Caco-2 (cell line): ENCODE data around the gene NT5M. TPM values are rescaled to one million over a fixed set of nuclear protein-coding genes. Genes with fewer than 3 reads are reported as not detected.

Source experiments
- BruUV-seq: library from RNA; stranded (reverse); fragments of 400-500 nt; replicated peaks from 2 replicates; lab custom pipeline; 2021; lab: Mats Ljungman, UMichigan
- CTCF ChIA-PET: fragments of 300-600 bp; sonication (Branson Sonifier 250); formaldehyde crosslinking; loops from one replicate; lab custom pipeline; 2022; ENCODE audit warnings: antibody characterized with exemption; lab: Charles Lee
- POLR2A ChIA-PET: fragments of 300-600 bp; sonication (Branson Sonifier 250); formaldehyde crosslinking; loops from one replicate; lab custom pipeline; 2022; ENCODE audit warnings: antibody characterized with exemption; lab: Charles Lee
- DNase-seq, 2 experiments: peaks; one replicate each; pipeline versions ENCODE4 v3.0.0 to v3.0.0-alpha.2; 2020 to 2022
- H3K27me3 ChIP-seq: replicated peaks from 2 replicates; pipeline ENCODE4 v1.6.0; 2011; ENCODE audit warnings: low read length; ENCODE audit not compliant: control insufficient read depth, insufficient read depth
- H3K36me3 ChIP-seq: 2 replicates; pipeline ENCODE4 v1.5.1; 2011; ENCODE audit warnings: low read length; ENCODE audit not compliant: control insufficient read depth, insufficient read depth
- H3K4me1 ChIP-seq: fragments of 250-450 bp; sonication (Bioruptor Pico); 2 replicates; pipeline ENCODE4 v1.5.1; 2020; ENCODE audit warnings: mild to moderate bottlenecking
- H3K4me3 ChIP-seq: 2 replicates; pipeline ENCODE4 v1.5.1; 2011; ENCODE audit warnings: low read depth, mild to moderate bottlenecking, control low read depth, low read length
- H3K9me3 ChIP-seq: fragments of 250-450 bp; sonication (Bioruptor Pico); 2 replicates; pipeline ENCODE4 v1.5.1; 2020; ENCODE audit warnings: mild to moderate bottlenecking, moderate library complexity
- H3K27ac Mint-ChIP-seq: one replicate; pipeline ENCODE4 v1.8.0; 2022; ENCODE audit warnings: mixed read lengths; ENCODE audit not compliant: unreplicated experiment
- H3K27me3 Mint-ChIP-seq: one replicate; pipeline ENCODE4 v1.8.0; 2022; ENCODE audit warnings: mixed read lengths; ENCODE audit not compliant: insufficient read depth, unreplicated experiment
- H3K36me3 Mint-ChIP-seq: one replicate; pipeline ENCODE4 v1.8.0; 2022; ENCODE audit warnings: mild to moderate bottlenecking, mixed read lengths; ENCODE audit not compliant: insufficient read depth, unreplicated experiment
- H3K4me1 Mint-ChIP-seq: one replicate; pipeline ENCODE4 v1.8.0; 2022; ENCODE audit warnings: low read depth, mixed read lengths; ENCODE audit not compliant: unreplicated experiment
- H3K4me3 Mint-ChIP-seq: one replicate; pipeline ENCODE4 v1.8.0; 2022; ENCODE audit warnings: mild to moderate bottlenecking, moderate library complexity, mixed read lengths; ENCODE audit not compliant: unreplicated experiment
- H3K9me3 Mint-ChIP-seq: one replicate; pipeline ENCODE4 v1.8.0; 2022; ENCODE audit warnings: mixed read lengths; ENCODE audit not compliant: unreplicated experiment
- intact Hi-C: fragments of 100-400 bp; cut with micrococcal nuclease; formaldehyde crosslinking; loops from one replicate; pipeline ENCODE4 v1.10.0; 2022; ENCODE audit not compliant: unreplicated experiment
- total RNA-seq: library from RNA; stranded (reverse); gene quantifications from 2 replicates; pipeline ENCODE4 v1.2.3, GENCODE V29; 2022
- TF ChIP-seq, protein P1 (sequence below), 2 experiments: fragments of 200-600 bp in 1 of 2; IDR thresholded peaks; 1 replicate in 1 of 2; 2 replicates in 1 of 2; pipeline versions ENCODE4 v1.5.1 to v1.8.0; 2011 to 2022; ENCODE audit warnings: antibody characterized with exemption in 1 of 2, control low read depth in 1 of 2, inconsistent platforms in 1 of 2, low read depth in 1 of 2, low read length in 1 of 2, mild to moderate bottlenecking in 1 of 2, moderate library complexity in 1 of 2; ENCODE audit not compliant: insufficient read depth in 1 of 2, severe bottlenecking in 1 of 2, unreplicated experiment in 1 of 2

The NT5M gene
- total RNA-seq, 1 experiment from 2014 or later: 1.3 TPM

DNA sequence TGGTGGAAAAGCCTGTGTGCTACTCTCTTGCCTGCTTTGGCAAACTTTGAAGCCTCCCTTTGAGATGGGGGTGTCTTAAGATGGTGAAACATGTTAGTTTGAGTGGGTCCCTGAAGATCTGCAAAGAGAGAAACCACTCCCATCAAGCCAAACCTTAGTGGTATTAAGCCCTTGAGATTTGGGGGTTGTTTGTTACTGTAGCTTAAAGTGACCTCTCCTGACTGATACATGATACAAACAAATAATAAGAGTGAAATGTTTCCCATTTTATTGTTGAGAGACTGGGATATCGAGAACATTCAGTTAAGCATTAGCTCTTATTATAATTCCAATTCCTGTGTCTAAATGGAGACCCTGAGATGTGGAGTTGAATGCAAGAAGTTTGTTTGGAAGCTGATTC is 63.1 kb downstream of the NT5M start:
- Mint-ChIP-seq H3K9me3 (no peaks in the 10 kb centered on the region), H3K4me3 (no peak overlapping the region), H3K27me3 (no peaks in the 10 kb centered on the region), H3K4me1 (peaks cover 21% of the 10 kb centered on the region), H3K36me3 (peaks cover 9% of the 10 kb centered on the region), H3K27ac (no peak overlapping the region)
- intact Hi-C loops: no loop called here
- H3K9me3 ChIP-seq: no peaks in the 10 kb centered on the region
- H3K27me3 ChIP-seq: no peaks in the 10 kb centered on the region
- no peak for DNase-seq
- H3K36me3 ChIP-seq: no peaks in the 10 kb centered on the region
- no TSS peak for BruUV-seq
- POLR2A ChIA-PET: no interaction called here
- CTCF ChIA-PET: interaction anchor here (0.8 kb wide), 1 partner anchor 327 kb away, joined by 3 read pairs; no protein-coding TSS in a partner anchor
- peaks cover 23% of the 10 kb centered on the region for H3K4me1 ChIP-seq
- TF ChIP-seq, protein P1, sequence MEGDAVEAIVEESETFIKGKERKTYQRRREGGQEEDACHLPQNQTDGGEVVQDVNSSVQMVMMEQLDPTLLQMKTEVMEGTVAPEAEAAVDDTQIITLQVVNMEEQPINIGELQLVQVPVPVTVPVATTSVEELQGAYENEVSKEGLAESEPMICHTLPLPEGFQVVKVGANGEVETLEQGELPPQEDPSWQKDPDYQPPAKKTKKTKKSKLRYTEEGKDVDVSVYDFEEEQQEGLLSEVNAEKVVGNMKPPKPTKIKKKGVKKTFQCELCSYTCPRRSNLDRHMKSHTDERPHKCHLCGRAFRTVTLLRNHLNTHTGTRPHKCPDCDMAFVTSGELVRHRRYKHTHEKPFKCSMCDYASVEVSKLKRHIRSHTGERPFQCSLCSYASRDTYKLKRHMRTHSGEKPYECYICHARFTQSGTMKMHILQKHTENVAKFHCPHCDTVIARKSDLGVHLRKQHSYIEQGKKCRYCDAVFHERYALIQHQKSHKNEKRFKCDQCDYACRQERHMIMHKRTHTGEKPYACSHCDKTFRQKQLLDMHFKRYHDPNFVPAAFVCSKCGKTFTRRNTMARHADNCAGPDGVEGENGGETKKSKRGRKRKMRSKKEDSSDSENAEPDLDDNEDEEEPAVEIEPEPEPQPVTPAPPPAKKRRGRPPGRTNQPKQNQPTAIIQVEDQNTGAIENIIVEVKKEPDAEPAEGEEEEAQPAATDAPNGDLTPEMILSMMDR (IDR thresholded peaks at IDR 0.05; ENCODE audit: insufficient read depth in 1 of 2, low read depth in 1 of 2, low read length in 1 of 2, severe bottlenecking in 1 of 2, unreplicated experiment in 1 of 2): no peak
- H3K4me3 ChIP-seq: no peak overlapping the region

DNA sequence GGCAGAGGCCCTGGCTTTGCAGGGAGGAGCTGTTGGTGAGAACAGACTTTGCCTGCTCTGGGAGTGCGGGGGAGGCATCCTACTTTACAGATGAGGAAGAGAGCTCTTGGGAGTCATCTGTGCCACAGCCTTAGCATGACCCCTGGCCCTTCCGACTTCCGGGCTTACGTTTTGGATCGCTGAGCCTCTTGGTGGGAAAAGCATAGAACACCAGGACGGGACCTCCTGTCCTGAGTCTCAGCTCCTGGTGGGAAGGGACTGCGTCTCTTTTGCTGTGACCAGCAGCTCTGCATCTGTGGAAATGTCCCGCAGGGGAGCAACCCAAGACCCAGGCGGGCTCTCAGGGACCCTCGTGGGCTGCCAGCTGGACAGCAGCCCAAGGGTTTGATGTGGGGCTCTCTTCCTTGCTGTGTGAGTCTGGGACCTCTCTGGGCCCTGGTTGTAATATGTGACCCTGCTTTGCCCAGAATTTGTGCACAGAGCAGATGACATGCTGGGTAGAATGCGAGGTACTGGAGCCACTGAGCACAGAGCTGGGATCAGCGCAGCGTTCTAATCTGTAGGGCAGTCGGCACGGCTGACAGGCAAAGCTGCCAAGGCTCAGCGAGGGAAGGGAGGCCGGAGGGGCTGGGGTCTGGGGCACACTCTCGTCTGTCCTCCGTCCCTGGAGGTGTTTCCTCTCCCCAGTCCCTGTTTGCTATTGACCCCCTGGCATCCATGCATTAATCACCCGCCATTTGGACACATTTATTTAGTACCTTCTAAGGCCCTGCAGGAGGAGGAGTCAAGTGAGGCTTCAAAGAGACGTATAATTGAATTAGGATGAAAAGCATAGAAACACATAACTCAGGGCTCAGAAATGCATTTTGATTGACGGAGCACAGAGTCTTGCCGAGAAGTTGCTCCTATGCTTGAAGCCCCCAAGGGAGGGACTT is 64.0 kb downstream of the NT5M start:
- POLR2A ChIA-PET: no interaction called here
- TF ChIP-seq, protein P1 (IDR thresholded peaks at IDR 0.05; ENCODE audit: insufficient read depth in 1 of 2, low read depth in 1 of 2, low read length in 1 of 2, severe bottlenecking in 1 of 2, unreplicated experiment in 1 of 2): no peak
- peaks cover 28% of the 10 kb centered on the region for H3K4me1 Mint-ChIP-seq
- no peaks in the 10 kb centered on the region for H3K27me3 Mint-ChIP-seq
- peaks cover 11% of the 10 kb centered on the region for H3K36me3 Mint-ChIP-seq
- no peak for DNase-seq
- no peaks in the 10 kb centered on the region for H3K9me3 Mint-ChIP-seq
- intact Hi-C loops: no loop called here
- H3K4me1 ChIP-seq: peaks cover 32% of the 10 kb centered on the region
- H3K27ac Mint-ChIP-seq: peak overlapping the region; percentile 42
- no peak overlapping the region for H3K4me3 Mint-ChIP-seq
- no peaks in the 10 kb centered on the region for H3K36me3 ChIP-seq
- CTCF ChIA-PET: interaction anchor here (0.8 kb wide), 1 partner anchor 326 kb away, joined by 3 read pairs; no protein-coding TSS in a partner anchor
- no peaks in the 10 kb centered on the region for H3K9me3 ChIP-seq
- no peak overlapping the region for H3K4me3 ChIP-seq
- H3K27me3 ChIP-seq: no peaks in the 10 kb centered on the region
- BruUV-seq: no TSS peak

DNA sequence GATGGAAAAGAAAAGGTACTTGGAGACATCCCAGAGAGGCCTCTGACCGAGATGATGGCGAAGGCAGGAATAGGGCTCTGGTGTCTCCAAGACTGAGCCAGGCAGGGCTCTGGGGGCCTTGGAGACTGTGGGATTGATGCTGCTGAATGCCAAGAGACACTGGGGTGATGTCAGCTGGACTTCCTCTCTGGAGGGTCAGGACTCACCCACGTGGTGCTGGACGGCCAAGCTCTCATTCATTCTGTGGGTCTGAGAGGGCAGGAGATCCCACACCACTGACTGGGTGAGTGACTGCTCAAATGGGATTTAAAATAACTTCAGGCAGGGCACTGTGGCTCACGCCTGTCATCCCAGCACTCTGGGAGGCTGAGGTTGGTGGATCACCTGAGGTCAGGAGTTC is 64.8 kb downstream of the NT5M start:
- no peak for DNase-seq
- CTCF ChIA-PET: no interaction called here
- intact Hi-C loops: no loop called here
- Mint-ChIP-seq H3K4me1 (peaks cover 35% of the 10 kb centered on the region), H3K27me3 (no peaks in the 10 kb centered on the region), H3K36me3 (peaks cover 11% of the 10 kb centered on the region), H3K9me3 (no peaks in the 10 kb centered on the region), H3K4me3 (no peak overlapping the region), H3K27ac (peak overlapping the region; percentile 42)
- TF ChIP-seq, protein P1 (IDR thresholded peaks at IDR 0.05; ENCODE audit: insufficient read depth in 1 of 2, low read depth in 1 of 2, low read length in 1 of 2, severe bottlenecking in 1 of 2, unreplicated experiment in 1 of 2): no peak
- Histone ChIP-seq H3K9me3 (no peaks in the 10 kb centered on the region), H3K27me3 (no peaks in the 10 kb centered on the region), H3K36me3 (no peaks in the 10 kb centered on the region), H3K4me3 (no peak overlapping the region), H3K4me1 (peaks cover 40% of the 10 kb centered on the region)
- POLR2A ChIA-PET: no interaction called here
- BruUV-seq: no TSS peak
